K562 (cell line): ENCODE data around the gene RNF115. TPM values are rescaled to one million over a fixed set of nuclear protein-coding genes. Genes with fewer than 3 reads are reported as not detected.

Source experiments
- ATAC-seq: fragments of 200-7000 bp; cut with Tn5 transposase; 3 replicates; pipeline ENCODE4 v1.9.1; 2020; ENCODE audit warnings: moderate library complexity
- BruUV-seq: library from RNA; stranded (reverse); fragments of 400-500 nt; replicated peaks from 2 replicates; lab custom pipeline; 2021; lab: Mats Ljungman, UMichigan
- CTCF ChIA-PET: fragments of 300-600 bp; formaldehyde crosslinking; extraction: SDS; loops from one replicate; lab custom pipeline; 2021; ENCODE audit warnings: low intra/inter-chr PET ratio; lab: Yijun Ruan, JAX
- POLR2A ChIA-PET: fragments of 300-600, 350-650 bp; sonication (Branson Sonifier 250); formaldehyde crosslinking; extraction: SDS; loops from one replicate; lab custom pipeline; 2021; ENCODE audit warnings: antibody characterized with exemption, inconsistent platforms; lab: Yijun Ruan, JAX
- DNase-seq, 4 experiments: peaks; one replicate each; pipeline versions ENCODE4 v3.0.0 to v3.0.0-alpha.2; 2011 to 2018; ENCODE audit warnings: low spot score in 3 of 4, mixed read lengths in 3 of 4; ENCODE audit errors: extremely low read depth in 1 of 4
- FAIRE-seq: peaks from 2 replicates; lab custom pipeline; 2011; peaks lifted over from hg19 to GRCh38; lab: Jason Lieb, UNC
- H2AFZ ChIP-seq: 2 replicates; pipeline ENCODE4 v1.6.0; 2011; ENCODE audit warnings: low read depth, low read length, control low read depth, inconsistent platforms
- H3K27ac ChIP-seq: fragments of 200-600 bp; 3 replicates; pipeline ENCODE4 v1.8.0; 2011; ENCODE audit warnings: low read depth, mild to moderate bottlenecking, control low read depth, inconsistent platforms, low read length, moderate library complexity, mixed read lengths; ENCODE audit errors: extremely low read depth
- H3K27me3 ChIP-seq, 2 experiments: fragments of 300-600 bp in 1 of 2; 2 replicates in 1 of 2; 3 replicates in 1 of 2; pipeline versions ENCODE4 v1.6.0 to v1.8.0; 2011; ENCODE audit warnings: inconsistent platforms in 2 of 2, low read length in 2 of 2, mild to moderate bottlenecking in 1 of 2, mixed read lengths in 1 of 2, moderate library complexity in 1 of 2; ENCODE audit not compliant: control insufficient read depth in 2 of 2, insufficient read depth in 2 of 2
- H3K36me3 ChIP-seq: fragments of 300-600 bp; 3 replicates; pipeline ENCODE4 v1.8.0; 2011; ENCODE audit warnings: mild to moderate bottlenecking, low read length, inconsistent platforms; ENCODE audit not compliant: control insufficient read depth, insufficient read depth
- H3K4me1 ChIP-seq, 2 experiments: fragments of 200-600 bp in 1 of 2; replicated peaks in 1 of 2; 2 replicates in 1 of 2; 3 replicates in 1 of 2; pipeline versions ENCODE4 v1.5.1 to v1.8.0; 2011; ENCODE audit warnings: inconsistent platforms in 2 of 2, low read length in 2 of 2, mild to moderate bottlenecking in 1 of 2, mixed read lengths in 1 of 2, moderate library complexity in 1 of 2; ENCODE audit not compliant: control insufficient read depth in 2 of 2, insufficient read depth in 2 of 2
- H3K4me2 ChIP-seq: 2 replicates; pipeline ENCODE4 v1.6.1; 2011; ENCODE audit warnings: low read length, control low read depth, inconsistent platforms, mixed read lengths; ENCODE audit not compliant: insufficient read depth
- H3K4me3 ChIP-seq: fragments of 200-600 bp; sonication (generic), shearing (Covaris generic); 2 replicates; pipeline ENCODE4 v1.5.1; 2016; ENCODE audit warnings: control low read depth, inconsistent platforms
- H3K79me2 ChIP-seq: fragments of 200-600 bp; 3 replicates; pipeline ENCODE4 v1.8.0; 2011; ENCODE audit warnings: low read length, inconsistent platforms; ENCODE audit not compliant: control insufficient read depth, insufficient read depth
- H3K9ac ChIP-seq, 2 experiments: 2 replicates each; pipeline versions ENCODE4 v1.6.0 to v1.6.1; 2011; ENCODE audit warnings: low read depth in 2 of 2, low read length in 2 of 2, control low read depth in 1 of 2, inconsistent platforms in 1 of 2, mild to moderate bottlenecking in 1 of 2, mixed read lengths in 1 of 2; ENCODE audit not compliant: insufficient read depth in 1 of 2
- H3K9me1 ChIP-seq: one replicate; pipeline ENCODE4 v1.6.0; 2011; ENCODE audit warnings: inconsistent platforms, mild to moderate bottlenecking, low read length, moderate library complexity; ENCODE audit not compliant: control insufficient read depth, insufficient read depth
- H3K9me3 ChIP-seq: replicated peaks from 2 replicates; pipeline ENCODE4 v1.5.1; 2011; ENCODE audit warnings: low read depth, low read length, inconsistent platforms; ENCODE audit not compliant: control insufficient read depth, insufficient read depth
- H4K20me1 ChIP-seq: replicated peaks from 2 replicates; pipeline ENCODE4 v1.6.1; 2011; ENCODE audit warnings: low read length, inconsistent platforms, mixed read lengths; ENCODE audit not compliant: control insufficient read depth, insufficient read depth
- CBFA2T3 ChIP-seq: fragments of 450-650 bp; IDR thresholded peaks from 2 replicates; pipeline ENCODE4 v1.6.1; 2017
- HEY1 ChIP-seq: fragments of 250-450 bp; sonication (Bioruptor Pico); IDR thresholded peaks from 2 replicates; pipeline ENCODE4 v1.5.0; 2020; ENCODE audit warnings: mild to moderate bottlenecking, moderate library complexity, borderline replicate concordance
- IRF2 ChIP-seq: sonication (generic); formaldehyde crosslinking; IDR thresholded peaks from 2 replicates; pipeline ENCODE4 v1.8.1; 2022; ENCODE audit warnings: mild to moderate bottlenecking, missing genetic modification reagents
- NCOR1 ChIP-seq: fragments of 450-650 bp; IDR thresholded peaks from 2 replicates; pipeline ENCODE4 v1.6.1; 2016; ENCODE audit warnings: mild to moderate bottlenecking, moderate library complexity
- POLR3G ChIP-seq: IDR thresholded peaks from 2 replicates; pipeline ENCODE4 v1.6.1; 2011; ENCODE audit not compliant: insufficient read length, insufficient replicate concordance; ENCODE audit errors: extremely low read depth
- SNRNP70 ChIP-seq: fragments of 200-400 bp; formaldehyde crosslinking; optimal IDR thresholded peaks from 2 replicates; pipeline ENCODE3; 2017; ENCODE audit warnings: low read depth, low read length
- ZNF174 ChIP-seq: fragments of 250-450 bp; sonication (Bioruptor Pico); IDR thresholded peaks from 2 replicates; pipeline ENCODE4 v1.4.0; 2020; ENCODE audit warnings: mild to moderate bottlenecking
- ZNF253 ChIP-seq: fragments of 250-450 bp; sonication (Bioruptor Pico); conservative IDR thresholded peaks from 2 replicates; pipeline ENCODE4 v1.6.1; 2021; ENCODE audit warnings: mild to moderate bottlenecking
- ZNF561 ChIP-seq: fragments of 450-650 bp; formaldehyde crosslinking; conservative IDR thresholded peaks from 2 replicates; pipeline ENCODE4 v1.4.0; 2020; ENCODE audit warnings: mild to moderate bottlenecking, moderate library complexity
- ZNF644 ChIP-seq: fragments of 200-800 bp; sonication (Bioruptor generic); IDR thresholded peaks from 2 replicates; pipeline ENCODE4 v1.6.1; 2016; ENCODE audit warnings: low read depth, missing genetic modification characterization, missing compliant biosample characterization
- ZNF77 ChIP-seq: fragments of 250-450 bp; sonication (Bioruptor Pico); IDR thresholded peaks from 2 replicates; pipeline ENCODE4 v1.5.0; 2020
- WGBS: fragments of 100-300 bp; shearing (Covaris generic); methylation state at CpG from one replicate; pipeline ENCODE4 v1.1.6; 2016; ENCODE audit warnings: low coverage, mixed read lengths; ENCODE audit not compliant: insufficient coverage; ENCODE audit errors: missing lambda C conversion rate; 5-methylcytosine and 5-hydroxymethylcytosine counted together
- in situ Hi-C: fragments of 300-500 bp; cut with MboI; formaldehyde crosslinking; loops from 4 replicates; pipeline ENCODE4 v1.15.0; 2018; ENCODE audit warnings: inconsistent platforms, mixed read lengths
- intact Hi-C: fragments of 100-400 bp; cut with micrococcal nuclease; formaldehyde crosslinking; loops from 2 replicates; pipeline ENCODE4 v1.14.2; 2022
- polyA plus RNA-seq, 8 experiments: library from polyadenylated mRNA; depleted of rRNA in 4 of 8; stranded (reverse) in 5 of 8; unstranded in 3 of 8; fragments of >200 nt; fragmentation: Nextera tagmentation in 2 of 8; fragmentation: Illumina TruSeq in 1 of 8; extraction: Ambion mirVana in 2 of 8; extraction: Trizol in 1 of 8; gene quantifications; 2 replicates each; pipeline versions ENCODE4 v1.2.1 to v1.2.3, GENCODE V29; 2011 to 2014; ENCODE audit warnings: inconsistent platforms in 1 of 8, missing spikeins in 1 of 8
- total RNA-seq, 7 experiments: library from RNA; depleted of rRNA in 6 of 7; stranded (reverse); fragments of >200 nt in 6 of 7; fragmentation: Illumina TruSeq in 2 of 7; extraction: Trizol in 2 of 7; gene quantifications; 2 replicates each; pipeline versions ENCODE4 v1.2.1 to v1.2.3, GENCODE V29; 2011 to 2021; ENCODE audit warnings: low replicate concordance in 1 of 7
- TF ChIP-seq, protein P1 (sequence below): fragments of 450-650 bp; formaldehyde crosslinking; conservative IDR thresholded peaks from 2 replicates; pipeline ENCODE4 v1.4.0; 2022; ENCODE audit warnings: mild to moderate bottlenecking, missing genetic modification characterization
- TF ChIP-seq, protein P2 (sequence below), 2 experiments: fragments of 450-650 bp in 1 of 2; sonication (generic) in 1 of 2; formaldehyde crosslinking in 1 of 2; IDR thresholded peaks in 1 of 2; conservative IDR thresholded peaks in 1 of 2; 2 replicates each; pipeline versions ENCODE4 v1.6.1 to v1.8.1; 2016 to 2023; ENCODE audit warnings: mild to moderate bottlenecking in 2 of 2, moderate library complexity in 2 of 2, inconsistent platforms in 1 of 2, missing genetic modification reagents in 1 of 2

RNF115 gene
- total and polyA plus RNA-seq, 9 of the 15 experiments (the other 6 are each of a cell fraction or from before 2014, with no cell fraction given) = 1.9 to 14.3 (median 9.5) TPM

GRCh38 chr1:145806844-145807243 lies 17.1 kb downstream of the RNF115 start:
- Histone ChIP-seq H3K9me3 (no peaks in the 10 kb centered on the region), H3K9ac (no peak overlapping the region), H3K27me3 (no peaks in the 10 kb centered on the region), H3K4me1 (no peaks in the 10 kb centered on the region; a peak in 1 of 5 replicates), H3K4me2 (no peak overlapping the region), H3K4me3 (no peak overlapping the region), H3K79me2 (peaks cover 36% of the 10 kb centered on the region), H4K20me1 (0 out of 2 replicates have a peak, but pooled peaks cover 3% of the 10 kb centered on the region), H2AFZ (no peak overlapping the region), H3K27ac (no peak overlapping the region), H3K36me3 (peaks cover 6% of the 10 kb centered on the region; the same call in 2 of the 3 replicates), H3K9me1 (no peaks in the 10 kb centered on the region)
- 88% methylated on average over 7 of the region's 7 CpGs for WGBS
- no peak for ATAC-seq
- FAIRE-seq = no peak
- in situ Hi-C loops (loop anchor here (10.0 kb wide), 1 partner anchor 312 kb away; no protein-coding TSS in a partner anchor), intact Hi-C loops (no loop called here)
- TF ChIP-seq POLR3G (no peak), SNRNP70 (no peak), CBFA2T3 (no peak), IRF2 (CRISPR knock-in tag) (no peak), ZNF644 (tag) (no peak), ZNF77 (CRISPR knock-in tag) (no peak), ZNF561 (no peak), ZNF253 (CRISPR knock-in tag) (no peak), NCOR1 (no peak), ZNF174 (no peak), HEY1 (CRISPR knock-in tag) (no peak)
- TF ChIP-seq, protein P1, sequence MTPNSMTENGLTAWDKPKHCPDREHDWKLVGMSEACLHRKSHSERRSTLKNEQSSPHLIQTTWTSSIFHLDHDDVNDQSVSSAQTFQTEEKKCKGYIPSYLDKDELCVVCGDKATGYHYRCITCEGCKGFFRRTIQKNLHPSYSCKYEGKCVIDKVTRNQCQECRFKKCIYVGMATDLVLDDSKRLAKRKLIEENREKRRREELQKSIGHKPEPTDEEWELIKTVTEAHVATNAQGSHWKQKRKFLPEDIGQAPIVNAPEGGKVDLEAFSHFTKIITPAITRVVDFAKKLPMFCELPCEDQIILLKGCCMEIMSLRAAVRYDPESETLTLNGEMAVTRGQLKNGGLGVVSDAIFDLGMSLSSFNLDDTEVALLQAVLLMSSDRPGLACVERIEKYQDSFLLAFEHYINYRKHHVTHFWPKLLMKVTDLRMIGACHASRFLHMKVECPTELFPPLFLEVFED (CRISPR knock-in tag) = no peak
- TF ChIP-seq, protein P2, sequence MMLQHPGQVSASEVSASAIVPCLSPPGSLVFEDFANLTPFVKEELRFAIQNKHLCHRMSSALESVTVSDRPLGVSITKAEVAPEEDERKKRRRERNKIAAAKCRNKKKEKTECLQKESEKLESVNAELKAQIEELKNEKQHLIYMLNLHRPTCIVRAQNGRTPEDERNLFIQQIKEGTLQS (IDR thresholded peaks at IDR 0.05) = no peak
- TF ChIP-seq, protein P2 (CRISPR knock-in tag; conservative IDR thresholded peaks at IDR 0.05) = no peak
- POLR2A ChIA-PET = no interaction called here
- CTCF ChIA-PET = no interaction called here
- no peak for DNase-seq
- BruUV-seq = no TSS peak
